CD4-positive, alpha-beta T cell treated with Interleukin-15 for 4 hours (primary cell): ENCODE results near the gene P2RX4.
"Not testable (repeated sequence)": the region's sequence is repeated elsewhere in the genome, so short reads cannot be mapped to it uniquely, and the experiment has no call there.

Experiments used
- DNase-seq: peaks from one replicate; pipeline ENCODE4 v3.0.0-alpha.2; 2020; ENCODE audit warnings: low spot score

The P2RX4 gene

DNA sequence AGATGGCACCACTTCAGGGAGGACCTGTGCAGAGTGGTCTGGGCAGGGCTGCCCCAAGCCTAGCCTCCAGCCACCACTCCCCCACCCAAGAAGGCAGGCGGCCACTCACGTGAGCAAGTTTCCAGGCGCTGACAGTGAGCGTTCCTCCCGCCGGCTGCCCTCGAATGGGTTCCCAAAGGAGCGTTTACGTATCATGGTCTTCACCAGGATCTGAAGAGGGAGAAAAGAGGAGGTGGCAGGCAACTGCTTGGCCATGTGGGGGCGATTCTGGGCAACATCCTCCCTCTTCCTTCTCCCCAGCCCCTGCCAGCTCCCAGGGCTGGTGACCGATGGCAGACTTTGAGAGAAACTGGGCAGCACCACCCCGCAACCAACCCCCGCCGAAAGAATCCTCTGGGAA, 35.1 kb downstream of the P2RX4 start:
- no peak for DNase-seq

DNA sequence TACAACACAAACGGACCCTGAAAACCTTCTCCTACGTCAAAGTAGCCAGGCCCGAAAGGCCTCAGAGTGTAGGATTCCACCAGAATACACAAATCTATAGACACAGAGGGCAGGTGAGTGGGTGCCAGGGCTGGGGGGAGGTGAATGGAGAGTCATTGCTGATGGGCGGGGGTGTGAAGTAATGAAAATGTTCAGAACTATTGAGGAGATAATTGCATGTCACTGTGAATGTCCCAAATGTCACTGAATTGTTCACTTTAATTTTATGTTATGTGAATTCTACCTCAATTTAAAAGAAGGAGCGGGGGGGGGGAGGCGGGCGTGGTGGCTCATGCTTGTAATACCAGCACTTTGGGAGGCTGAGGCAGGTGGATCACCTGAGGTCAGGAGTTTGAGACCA, 36.0 kb downstream of the P2RX4 start:
- no peak for DNase-seq

DNA sequence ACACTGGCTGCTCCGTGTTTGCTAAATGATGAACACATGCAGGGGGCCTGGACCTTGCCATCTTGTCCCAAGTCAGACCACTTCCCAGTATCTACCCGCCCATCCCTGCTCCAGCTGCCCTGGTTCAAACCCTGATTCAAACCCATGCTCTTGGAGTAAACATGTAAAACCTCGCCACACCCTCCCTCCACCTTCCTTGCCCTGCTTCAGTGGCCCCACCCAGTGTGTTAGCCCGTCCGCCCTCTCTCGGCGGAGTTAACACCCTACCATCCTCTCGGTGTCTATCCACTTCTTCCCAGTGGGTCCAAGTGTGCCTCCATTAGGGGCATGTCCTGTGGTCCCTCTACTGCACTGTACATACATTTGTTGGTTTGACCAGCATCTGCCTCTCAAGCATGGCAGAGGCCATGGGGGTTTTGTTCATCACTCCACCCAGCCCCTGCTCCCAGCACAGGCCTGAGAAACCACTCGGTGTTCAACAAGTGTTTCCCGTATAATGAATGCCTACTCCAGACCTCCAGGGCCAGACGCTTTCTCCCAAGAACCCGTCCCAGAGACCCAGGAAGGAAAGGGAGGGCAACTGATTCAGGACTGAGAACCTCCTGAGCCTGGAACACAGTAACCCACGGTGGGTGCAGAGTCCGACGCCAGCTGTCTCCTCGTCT, 37.1 kb downstream of the P2RX4 start:
- no peak for DNase-seq

DNA sequence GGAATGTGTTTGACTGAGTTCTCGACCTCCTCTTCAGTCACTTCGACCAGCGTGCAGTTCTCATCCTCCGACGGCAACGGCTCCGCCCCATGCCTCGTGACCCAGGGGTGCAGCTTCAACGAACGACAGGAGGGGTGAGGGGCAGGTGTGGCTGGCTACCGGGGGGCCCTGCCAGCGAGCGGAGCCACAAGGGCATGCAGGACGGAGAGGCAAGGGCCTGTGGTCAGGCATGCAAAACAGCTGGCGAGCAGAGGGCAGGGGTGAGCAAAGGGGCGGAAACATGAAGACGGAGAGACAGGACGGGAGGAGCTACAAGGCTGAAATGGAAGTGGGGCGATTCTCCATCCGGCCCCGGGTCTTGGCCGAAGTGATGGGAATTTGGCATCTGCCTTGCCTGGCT, 38.7 kb downstream of the P2RX4 start:
- no peak for DNase-seq

DNA sequence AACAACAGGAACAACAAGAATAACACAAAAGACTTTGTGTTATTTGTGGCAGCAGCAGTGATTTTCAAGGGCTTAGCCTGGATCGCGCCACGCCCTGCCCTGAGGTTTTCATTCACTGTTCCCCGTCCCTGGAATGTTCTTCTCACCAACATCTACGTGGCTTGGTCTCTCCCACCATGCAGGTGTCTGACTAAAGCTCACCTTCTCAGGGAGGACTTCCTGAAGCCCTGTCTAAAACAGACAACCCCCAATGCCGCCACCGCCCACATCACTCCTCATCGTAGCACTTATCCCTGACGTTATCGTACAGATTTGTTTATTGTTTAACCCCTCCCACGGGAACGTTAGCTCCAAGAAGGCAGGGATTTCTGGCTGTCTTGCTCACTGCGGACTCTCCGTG, 40.4 kb downstream of the P2RX4 start:
- DNase-seq = no peak

DNA sequence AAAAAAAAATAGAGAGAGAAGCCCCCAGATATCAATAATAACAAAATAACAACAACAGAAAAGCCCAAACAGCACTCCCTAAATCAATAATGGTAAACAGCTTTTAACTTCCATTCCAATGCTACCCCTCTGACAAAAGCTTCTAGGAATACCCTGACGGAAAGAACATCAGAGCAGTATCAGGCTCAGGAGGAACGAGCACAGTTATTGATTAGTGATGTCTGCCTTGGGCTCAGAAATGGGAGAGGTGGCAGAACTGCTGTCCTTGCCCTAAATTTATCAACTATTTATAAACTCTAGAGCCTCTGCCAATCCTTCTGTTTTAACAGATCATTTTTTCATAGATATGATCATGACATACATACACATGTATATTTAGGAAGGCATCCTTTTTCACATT, 41.9 kb downstream of the P2RX4 start:
- DNase-seq = no peak

DNA sequence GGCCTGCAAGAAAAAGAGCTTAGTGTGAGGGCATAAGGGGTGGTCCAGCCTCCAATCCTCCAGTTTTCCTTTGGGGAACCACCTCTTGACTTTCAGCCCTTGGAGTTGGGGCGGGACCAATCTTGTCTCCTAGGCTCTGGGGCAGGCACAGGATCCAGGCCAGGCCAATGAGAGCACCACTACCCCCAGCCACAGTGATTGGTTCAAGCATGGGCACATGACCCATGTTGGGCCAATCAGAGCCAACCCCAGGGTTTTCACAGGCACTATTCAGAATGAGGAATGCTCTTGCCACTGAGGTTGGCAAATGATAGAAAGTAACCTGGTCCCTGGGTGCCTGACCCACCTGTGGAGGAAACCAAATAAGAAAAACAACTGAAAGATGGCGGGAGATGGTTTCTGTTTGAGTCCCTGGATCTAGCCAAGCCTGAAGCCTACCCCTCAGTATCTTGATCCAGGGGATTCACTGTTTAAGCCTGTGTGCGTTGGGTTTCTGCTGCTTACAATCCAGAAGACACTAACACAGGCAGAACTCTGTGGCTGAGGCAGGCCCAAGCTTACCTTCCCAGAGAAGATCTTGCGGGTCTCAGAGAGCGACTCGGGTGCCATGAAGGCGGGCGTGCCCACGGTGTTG, 42.9 kb downstream of the P2RX4 start:
- DNase-seq = no peak

DNA sequence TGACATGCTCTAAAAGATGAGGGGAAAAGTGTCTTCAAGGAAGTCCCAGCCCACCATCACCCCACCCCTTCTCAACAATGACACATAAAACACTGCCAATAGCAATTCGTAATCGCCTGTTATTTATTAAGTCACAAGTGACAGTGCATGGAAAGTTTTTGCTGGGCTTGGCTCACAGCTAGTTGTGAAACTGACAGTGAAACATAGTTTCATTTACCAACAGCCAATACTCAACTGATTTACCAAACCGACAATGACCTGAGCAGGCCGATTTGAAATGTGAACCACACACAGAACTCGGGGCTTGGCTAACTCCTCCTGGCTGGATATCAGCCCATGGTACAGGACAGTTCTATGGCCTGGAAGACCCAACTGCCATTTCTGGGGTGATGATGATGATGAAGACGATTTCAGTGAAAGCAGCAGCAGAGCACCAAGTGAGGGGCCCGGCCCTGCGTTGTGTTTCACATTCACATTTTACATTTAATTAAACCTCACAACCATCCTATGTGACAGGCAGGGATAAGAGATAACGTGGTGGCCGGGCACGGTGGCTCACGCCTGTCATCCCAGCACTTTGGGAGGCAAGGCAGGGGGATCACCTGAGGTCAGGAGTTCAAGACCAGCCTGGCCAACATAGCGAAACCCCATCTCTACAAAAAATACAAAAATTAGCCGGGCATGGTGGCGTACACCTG, 43.9 kb downstream of the P2RX4 start:
- no peak for DNase-seq

DNA sequence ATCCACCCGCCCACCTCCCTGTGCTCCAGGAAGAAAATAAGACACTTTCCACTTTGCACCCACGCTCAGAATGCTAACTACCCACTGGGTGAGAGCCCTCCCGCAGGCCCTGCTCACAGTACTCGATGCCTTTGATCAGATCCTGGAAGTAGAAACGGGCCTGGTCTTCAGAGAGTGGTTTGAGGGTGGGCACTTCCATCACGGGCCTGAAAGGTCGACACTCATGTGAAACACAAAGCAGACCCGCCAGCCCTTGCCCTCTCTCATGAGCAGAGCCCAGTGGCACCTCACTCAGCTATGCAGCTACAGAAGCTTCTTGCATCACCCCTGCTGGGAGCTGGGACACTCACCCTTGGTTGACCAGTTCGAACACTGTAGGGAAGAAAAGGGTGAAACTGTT, 45.5 kb downstream of the P2RX4 start:
- DNase-seq = no peak

DNA sequence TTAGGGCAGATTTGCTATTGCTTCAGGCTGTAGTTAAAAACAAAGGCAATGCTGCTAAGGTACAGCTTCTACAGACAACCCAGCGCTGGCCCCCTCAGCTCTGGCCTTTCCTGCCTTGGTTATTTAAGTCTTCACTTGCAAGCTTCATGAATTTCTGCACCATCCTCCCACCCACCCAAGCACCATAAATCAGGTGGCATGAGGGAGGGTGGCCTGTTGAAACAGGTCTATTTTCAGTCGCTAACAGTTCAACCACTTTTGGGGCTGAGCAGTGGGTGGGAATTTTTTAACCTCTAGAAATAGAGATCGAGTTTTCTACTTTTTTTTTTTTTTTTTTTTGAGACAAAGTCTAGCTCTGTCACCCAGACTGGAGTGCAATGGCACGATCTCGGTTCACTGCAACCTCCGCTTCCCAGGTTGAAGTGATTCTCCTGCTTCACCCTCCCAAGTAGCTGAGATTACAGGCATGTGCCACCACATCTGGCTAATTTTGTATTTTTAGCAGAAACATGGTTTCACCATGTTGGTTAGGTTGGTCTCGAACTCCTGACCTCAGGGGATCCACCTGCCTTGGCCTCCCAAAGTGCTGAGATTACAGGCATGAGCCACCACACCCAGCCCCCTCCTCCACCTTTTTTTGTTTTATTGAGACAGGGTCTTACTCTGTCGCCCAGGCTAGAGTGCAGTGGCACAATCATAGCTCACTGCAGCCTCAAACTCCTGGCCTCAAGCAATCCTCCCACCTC, 47.9 kb downstream of the P2RX4 start:
- not testable (repeated sequence) for DNase-seq

DNA sequence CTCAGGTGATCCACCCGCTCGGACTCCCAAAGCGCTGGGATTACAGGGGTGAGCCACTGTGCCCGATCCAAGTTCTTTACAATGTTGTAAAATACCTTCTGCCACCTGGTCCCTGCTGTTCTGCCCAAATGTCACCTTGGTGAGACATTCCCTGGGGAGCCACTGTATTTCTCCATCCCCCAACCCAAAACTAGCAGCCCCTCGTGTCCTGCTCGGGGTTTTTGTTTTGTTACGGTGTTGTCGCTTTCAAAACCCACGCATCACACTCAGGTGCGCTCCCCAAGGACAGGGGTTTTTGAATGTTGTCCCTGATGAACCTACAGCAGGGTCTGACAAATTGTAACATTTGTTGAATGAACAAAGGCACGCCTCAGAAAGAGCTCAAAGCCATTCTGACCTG, 49.1 kb downstream of the P2RX4 start:
- DNase-seq = no peak

DNA sequence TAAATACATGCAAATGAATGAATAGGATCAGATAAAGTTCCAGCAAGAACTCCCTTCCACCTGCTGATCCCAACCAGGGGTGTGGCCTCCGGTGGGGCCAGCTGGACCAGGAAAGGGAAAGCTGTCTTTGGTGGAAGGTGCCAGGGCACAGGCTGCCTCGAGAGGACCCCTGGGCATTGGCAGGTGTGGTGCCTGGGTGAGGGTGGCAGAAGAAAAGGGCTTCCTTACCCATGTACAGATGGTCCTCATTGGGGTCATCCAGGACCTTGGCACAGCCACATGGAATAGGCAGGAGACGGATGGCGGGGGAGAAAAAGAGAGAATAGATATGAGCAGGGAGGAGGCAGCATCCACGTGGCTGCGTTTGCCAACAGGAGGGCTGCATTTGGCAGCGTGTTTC, 50.2 kb downstream of the P2RX4 start:
- no peak for DNase-seq

DNA sequence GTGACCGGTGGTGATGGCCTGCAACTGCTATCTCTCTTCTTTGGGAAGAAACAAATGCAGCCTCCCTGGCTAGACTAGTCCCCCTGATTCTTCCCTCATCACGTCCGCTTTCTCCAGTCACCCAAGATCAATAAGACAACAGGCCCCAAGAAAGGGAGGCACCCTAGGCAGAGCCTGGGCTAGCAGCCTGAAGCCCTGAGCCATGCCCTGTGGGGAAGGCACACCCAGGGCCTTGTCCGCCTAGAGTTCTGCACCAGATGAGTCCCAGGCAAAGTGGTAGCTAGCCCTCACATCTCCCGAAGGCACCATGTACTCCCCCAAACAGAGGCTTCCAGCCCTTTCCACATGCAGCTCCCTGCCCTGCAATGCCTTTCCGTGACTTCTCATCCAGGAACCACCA, 51.5 kb downstream of the P2RX4 start:
- DNase-seq = no peak

DNA sequence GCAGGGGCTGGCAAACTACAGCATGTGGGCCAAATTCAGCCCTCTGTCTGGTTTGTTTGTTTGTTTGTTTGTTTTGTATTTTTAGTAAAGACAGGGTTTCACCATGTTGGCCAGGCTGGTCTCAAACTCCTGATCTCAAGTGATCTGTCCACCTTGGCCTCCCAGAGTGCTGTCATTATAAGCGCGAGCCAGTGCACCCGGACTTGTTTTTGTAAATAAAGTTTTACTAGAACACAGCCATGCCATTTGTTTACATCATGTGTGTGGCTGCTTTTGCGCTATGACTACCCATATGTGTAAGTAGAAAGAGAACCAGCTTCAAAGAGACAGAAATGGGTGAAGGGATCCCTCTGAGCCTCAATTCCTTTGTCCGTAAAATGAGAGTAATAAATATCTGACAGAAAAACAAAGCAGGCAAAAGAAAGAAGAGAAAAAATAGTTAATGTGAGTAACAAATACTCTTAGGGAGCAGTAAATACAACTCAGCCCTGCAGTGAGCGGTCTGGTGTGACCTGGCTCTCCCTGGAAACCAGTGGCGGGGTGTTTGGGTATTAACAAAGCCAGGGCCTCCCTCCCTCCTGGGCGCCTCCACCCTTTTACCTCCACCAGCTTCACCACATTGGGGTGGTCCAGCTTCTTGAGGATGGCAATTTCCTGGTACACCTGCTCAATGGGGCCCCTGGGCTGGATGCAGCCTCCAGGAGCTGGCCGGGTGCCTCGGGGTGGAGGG, 53.4 kb downstream of the P2RX4 start:
- no peak for DNase-seq

DNA sequence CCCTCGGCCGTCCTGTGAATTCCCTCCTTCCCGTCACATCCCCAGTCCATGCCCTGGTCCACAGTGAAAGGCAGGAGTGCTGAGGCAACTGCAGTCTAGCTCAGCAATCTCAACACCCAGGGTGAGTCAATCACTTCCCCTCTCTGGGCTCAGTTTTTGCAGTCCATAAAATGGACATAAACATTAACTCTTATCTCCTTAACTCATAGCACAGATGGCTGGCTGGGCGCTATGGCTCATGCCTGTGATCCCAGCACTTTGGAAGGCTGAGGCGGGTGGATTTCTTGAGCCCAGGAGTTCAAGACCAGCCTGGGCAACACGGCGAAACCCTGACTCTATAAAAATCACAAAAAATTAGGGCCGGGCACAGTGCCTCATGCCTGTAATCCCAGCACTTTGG, 54.2 kb downstream of the P2RX4 start:
- DNase-seq = no peak

DNA sequence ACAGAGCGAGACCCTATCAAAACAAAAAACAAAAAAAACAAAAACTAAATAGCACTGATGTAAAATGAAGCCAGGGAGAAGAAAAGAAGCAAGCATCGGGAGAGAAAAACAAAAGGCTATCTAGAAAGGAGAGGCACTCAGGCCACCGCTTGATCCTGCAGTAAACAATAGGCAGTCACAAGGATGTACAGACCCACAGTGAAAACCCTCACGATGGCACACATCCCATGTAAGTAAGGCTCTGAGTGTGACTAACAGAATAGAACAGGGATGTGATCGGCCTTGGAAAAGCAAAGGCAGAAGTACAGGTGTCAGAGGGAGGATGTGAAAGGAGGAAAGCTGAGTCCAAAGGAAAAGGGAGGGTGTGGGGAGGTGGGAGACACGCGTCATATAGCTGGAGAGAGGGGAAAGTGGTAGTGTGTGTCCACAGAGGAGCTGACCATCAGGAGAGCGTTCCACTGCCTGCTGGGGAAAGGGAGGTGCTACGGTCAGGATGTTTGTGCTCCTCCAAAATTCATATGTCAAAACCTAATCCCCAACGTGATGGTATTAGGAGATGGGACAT, 55.1 kb downstream of the P2RX4 start:
- DNase-seq = no peak

DNA sequence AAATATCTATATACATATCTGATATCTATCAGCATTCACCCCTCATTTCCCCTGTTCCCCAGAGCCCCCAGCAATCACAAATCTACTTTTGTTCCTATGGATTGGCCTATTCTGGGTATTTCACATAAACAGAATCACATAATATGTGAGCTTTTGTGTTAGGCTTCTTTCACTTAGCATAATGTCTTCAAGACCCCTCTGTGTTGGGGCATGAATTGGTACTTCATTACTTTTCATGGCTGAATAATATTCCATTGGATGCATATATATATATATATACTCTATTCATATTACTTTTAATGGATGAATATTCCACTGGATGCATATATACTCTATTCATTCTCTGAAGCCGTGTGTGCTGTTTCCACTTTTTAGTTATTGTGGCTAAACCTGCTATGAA, 57.9 kb downstream of the P2RX4 start:
- no peak for DNase-seq

DNA sequence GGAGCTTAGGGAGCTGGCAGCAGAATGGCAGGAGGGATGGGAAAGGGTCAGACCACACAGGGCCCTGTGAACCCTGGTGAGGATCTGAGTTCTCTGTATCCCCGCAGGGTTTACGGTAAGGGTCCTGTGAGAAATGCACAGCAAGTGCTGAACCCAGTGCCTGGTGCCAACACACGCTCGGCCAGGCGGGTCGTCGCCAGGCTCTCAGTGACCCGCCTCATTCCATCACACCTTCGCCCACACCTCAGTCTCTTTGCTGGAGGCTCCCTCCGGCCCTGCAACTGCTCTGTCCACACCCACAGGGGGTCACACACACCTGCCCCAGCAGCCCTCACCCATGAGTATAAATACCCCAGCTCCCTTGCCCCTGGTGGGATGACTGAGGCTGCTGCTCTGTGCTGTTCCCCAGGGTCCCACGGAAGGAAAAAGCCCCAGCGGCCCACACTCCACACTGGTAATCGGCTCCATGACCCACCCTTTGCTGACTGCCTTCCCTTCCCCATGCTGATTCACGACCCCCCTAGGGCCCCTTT, 63.5 kb downstream of the P2RX4 start:
- DNase-seq = no peak

DNA sequence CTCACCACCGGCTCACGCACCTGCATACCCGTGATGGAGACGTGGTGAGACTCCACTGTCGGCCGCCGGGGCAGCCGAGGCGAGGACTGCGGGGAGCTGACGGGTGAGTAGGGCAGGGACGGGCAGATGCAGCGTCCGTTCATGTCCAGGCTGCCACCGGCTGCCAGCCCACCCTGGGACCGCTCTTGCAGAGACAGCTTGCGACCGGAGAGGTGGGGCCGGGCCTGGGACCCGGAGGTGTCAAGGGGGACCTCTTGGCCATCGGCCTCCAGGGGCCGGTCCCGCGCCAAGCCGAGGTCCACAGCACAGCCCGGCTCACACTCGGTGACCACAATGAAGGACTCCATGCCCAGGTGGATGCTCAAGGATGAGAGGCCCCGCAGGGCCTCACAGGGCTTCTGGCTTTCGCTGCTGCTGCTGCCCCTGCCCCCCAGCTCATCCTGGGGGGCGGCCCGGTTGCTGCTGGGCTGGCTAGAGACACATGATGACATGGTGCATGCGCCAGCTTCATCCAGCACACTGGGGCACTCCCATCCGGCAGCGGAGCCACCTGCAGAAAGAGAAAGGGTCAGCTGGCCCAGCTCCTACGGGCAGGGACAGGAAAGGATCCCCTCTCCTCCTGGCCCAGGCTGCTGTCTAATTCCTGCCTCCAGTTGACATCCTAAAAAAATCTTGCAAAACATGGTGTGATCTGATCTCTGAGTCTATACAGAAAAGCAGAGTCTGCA, 64.3 kb downstream of the P2RX4 start:
- DNase-seq = no peak

DNA sequence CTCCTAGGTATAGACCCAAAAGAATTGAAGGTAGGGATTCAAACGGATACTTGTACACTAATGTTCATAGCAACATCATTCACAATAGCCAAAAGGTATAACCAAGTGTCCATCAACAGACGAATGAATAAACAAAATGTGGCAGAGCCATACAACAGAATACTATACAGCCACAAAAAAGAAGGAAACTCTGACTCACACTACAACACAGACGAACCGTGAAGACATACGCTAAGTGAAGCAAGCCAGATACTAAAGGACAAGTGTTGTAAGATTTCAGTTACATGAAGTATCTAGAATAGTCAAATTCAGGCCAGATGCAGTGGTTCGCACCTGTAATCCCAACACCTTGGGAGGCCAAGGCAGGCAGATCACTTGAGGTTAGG, 67.4 kb downstream of the P2RX4 start:
- DNase-seq = no peak
